Aorta (tissue), 5 donors: Measurements from ENCODE around the gene PPP1R1B. TPM values are rescaled to one million over a fixed set of nuclear protein-coding genes. Genes with fewer than 3 reads are reported as not detected.
A peak's percentile ranks its signal among the peaks of the same experiment; 100 is the strongest.

Experiments
- ATAC-seq: fragments of 200-7000 bp; cut with Tn5 transposase; one replicate; pipeline ENCODE4 v1.9.1; 2022; ENCODE audit warnings: moderate library complexity; ENCODE audit not compliant: low FRiP score
- DNase-seq, 2 donors: peaks; one replicate each; pipeline ENCODE4 v3.0.0-alpha.2; 2020
- H3K27ac ChIP-seq, 2 donors: one replicate each; pipeline ENCODE4 v1.5.1; 2013; ENCODE audit warnings: low read length in 2 of 2, mild to moderate bottlenecking in 2 of 2, moderate library complexity in 2 of 2, control low read depth in 1 of 2, inconsistent platforms in 1 of 2, low read depth in 1 of 2
- H3K27me3 ChIP-seq, 2 donors: one replicate each; pipeline ENCODE4 v1.6.1; 2013; ENCODE audit warnings: control low read depth in 1 of 2, low read length in 1 of 2, mild to moderate bottlenecking in 1 of 2, moderate library complexity in 1 of 2; ENCODE audit not compliant: insufficient read depth in 2 of 2, control insufficient read depth in 1 of 2
- H3K36me3 ChIP-seq, 2 donors: one replicate each; pipeline ENCODE4 v1.6.1; 2013; ENCODE audit warnings: control low read depth in 1 of 2, low read length in 1 of 2, mild to moderate bottlenecking in 1 of 2; ENCODE audit not compliant: insufficient read depth in 2 of 2, control insufficient read depth in 1 of 2
- H3K4me1 ChIP-seq, 2 donors: one replicate each; pipeline ENCODE4 v1.6.1; 2013; ENCODE audit warnings: low read length in 2 of 2, control low read depth in 1 of 2, mild to moderate bottlenecking in 1 of 2, moderate library complexity in 1 of 2; ENCODE audit not compliant: insufficient read depth in 2 of 2, control insufficient read depth in 1 of 2
- H3K4me3 ChIP-seq, 2 donors: one replicate each; pipeline ENCODE4 v1.5.1; 2013; ENCODE audit warnings: low read length in 2 of 2, control low read depth in 1 of 2, mild to moderate bottlenecking in 1 of 2
- H3K9me3 ChIP-seq: one replicate; pipeline ENCODE4 v1.6.1; 2013; ENCODE audit warnings: mild to moderate bottlenecking, low read length; ENCODE audit not compliant: control insufficient read depth
- WGBS, 2 donors: extraction: QIAGEN DNeasy Blood & Tissue Kit; methylation state at CpG; one replicate each; pipeline ENCODE4 v1.1.7; 2013; 5-methylcytosine and 5-hydroxymethylcytosine counted together
- intact Hi-C, 2 donors: fragments of 100-400 bp; cut with DNase I; formaldehyde crosslinking; loops; one replicate each; pipeline versions ENCODE4 v1.14.2 to v1.15.0; 2022
- polyA plus RNA-seq, 2 donors: library from polyadenylated mRNA; stranded (reverse); fragments of 200-250 nt; gene quantifications; one replicate each; pipeline ENCODE4 v1.2.3, GENCODE V29; 2013
- total RNA-seq, 2 donors: library from RNA; stranded (reverse); fragmentation: NEBNext Ultra II Directional; extraction: Animal tissue kit (Norgen Biotek cat#: 25700); gene quantifications; one replicate each; pipeline ENCODE4 v1.2.1, GENCODE V29; 2021
- donor health status: healthy with polysubstance abuse.
- donor health status: Bipolar disorder and iron deficiency.
- donor health status: DM: no; HTN: no; CAD: no.
- donor health status: DM: no; HTN: no; CAD: no.
- donor health status: DM: yes; HTN: yes; CAD: no.

PPP1R1B gene
- total and polyA plus RNA-seq, 4 donors: 1.0 to 13.5 (median 2.5) TPM; not detected in 1

DNA sequence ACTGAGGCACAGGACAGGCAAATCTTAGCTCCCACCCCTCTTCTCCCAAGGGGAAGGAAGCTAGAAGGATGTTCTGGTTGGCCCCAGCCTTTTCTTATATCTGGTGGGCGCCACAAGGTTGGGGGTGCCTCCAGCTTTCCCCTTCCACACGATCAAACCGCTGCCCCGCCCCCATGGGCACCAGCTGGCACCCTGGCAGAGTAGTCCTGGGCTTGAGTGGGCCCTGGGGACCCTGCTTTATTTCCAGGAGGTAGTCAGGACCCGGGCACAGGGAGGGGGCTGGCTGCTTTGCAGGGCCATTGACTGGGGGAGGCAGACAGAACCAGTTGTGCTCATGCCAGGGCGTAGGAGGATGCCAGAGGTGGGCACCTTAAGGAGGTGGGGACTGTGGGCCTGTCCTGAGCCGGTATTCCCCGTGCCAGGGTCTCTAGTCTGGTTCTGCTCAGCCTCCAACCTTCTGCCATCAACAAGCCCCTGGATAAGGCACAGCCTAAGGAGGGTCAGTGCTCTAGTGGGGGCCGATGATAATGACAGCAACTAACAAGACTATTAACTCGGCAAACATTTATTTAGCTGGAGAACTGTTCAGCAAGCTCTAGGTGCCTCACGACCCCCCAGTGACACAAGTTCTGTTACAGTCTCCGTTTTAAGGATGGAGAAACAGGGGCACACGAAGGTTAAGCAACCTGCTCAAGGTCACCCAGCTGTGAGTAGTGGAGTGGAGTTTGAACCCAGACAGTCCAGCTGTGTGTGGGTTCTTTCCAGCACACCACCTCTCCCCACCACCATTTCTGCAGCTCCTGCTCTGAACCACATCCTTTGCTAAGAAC, 7.6 kb upstream of the PPP1R1B start:
- Histone ChIP-seq H3K9me3 (no peaks in the 10 kb centered on the region), H3K4me1 (no peaks in the 10 kb centered on the region), H3K27ac (no peak overlapping the region), H3K4me3 (no peak overlapping the region), H3K27me3 (no peaks in the 10 kb centered on the region), H3K36me3 (no peaks in the 10 kb centered on the region)
- intact Hi-C loops: loop anchor here in 1 of 2 donors (1.0 kb wide), 1 partner anchor 135 kb away; no protein-coding TSS in a partner anchor
- ATAC-seq (no peak), DNase-seq (no peak)
- WGBS, 2 donors: 55 to 60% methylated on average over 13 of the region's 13 CpGs

DNA sequence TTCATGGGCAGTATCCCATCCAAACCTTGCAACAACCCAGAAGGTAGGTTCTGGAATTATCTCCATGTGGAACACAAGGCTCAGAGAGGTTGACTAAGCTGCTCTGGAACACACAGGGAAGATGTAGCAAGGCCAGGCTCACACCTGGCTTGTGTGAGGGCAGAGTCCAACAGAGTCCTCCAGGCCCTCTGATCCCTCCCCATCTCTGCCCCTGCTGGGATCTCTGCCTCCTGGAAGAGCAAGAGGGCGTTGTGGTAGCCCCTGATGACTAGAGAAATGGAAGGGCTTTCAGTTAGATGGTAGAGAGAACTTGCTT, 7.0 kb upstream of the PPP1R1B start:
- no peak for DNase-seq
- H3K9me3 ChIP-seq: no peaks in the 10 kb centered on the region
- intact Hi-C loops: loop anchor here (5.0 kb wide), 2 partner anchors 53 to 113 kb away; partner anchors contain the start of gene MIEN1 (in 2 of the 2)
- H3K4me3 ChIP-seq: no peak overlapping the region
- no peak for ATAC-seq
- H3K4me1 ChIP-seq: no peaks in the 10 kb centered on the region
- WGBS, 2 donors: 69 to 78% methylated on average over 1 of the region's 1 CpG
- no peaks in the 10 kb centered on the region for H3K36me3 ChIP-seq
- no peaks in the 10 kb centered on the region for H3K27me3 ChIP-seq
- no peak overlapping the region for H3K27ac ChIP-seq

DNA sequence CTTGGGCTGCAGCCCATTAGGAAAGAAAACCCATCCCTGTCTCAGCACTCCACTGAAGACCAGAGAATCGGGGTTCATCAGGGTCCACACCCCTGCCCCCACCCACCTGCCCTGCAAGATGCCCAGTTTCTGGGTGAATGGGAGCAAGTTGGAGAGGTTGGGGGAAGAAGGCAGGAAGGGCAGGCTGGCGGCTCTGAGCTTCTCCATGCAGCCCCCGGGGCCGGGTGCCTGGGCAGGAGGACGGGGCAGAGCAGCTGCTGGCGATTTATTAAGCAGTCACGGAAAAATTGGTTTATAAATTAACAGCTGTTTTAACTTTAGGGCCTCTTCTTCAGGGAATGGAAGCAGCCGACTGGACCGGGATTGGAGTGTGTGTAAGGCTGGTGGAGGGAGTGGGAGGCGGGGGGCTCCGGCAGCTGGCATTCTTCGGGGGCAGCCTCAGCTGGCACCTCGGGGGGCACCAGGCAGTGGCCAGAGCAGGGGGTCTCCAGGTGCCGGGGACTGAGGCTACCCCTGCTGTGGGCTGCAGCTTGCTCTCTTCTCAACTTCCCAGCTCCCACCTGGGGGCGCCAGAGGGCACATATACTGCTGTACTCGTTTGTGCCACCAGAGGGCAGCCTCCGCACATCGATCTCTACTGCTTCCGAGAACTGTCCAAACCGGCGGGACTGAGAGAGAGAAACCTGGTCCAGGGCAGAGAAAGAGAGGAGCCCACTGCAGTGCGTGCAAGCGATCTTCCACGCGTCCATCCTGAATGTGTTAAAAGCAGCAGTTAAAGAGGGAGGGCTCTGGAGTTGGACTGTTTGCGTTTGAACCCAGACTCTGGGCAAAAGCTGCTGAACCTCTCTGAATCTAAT, 5.0 kb upstream of the PPP1R1B start:
- intact Hi-C loops: loop anchor here (2.0 to 5.0 kb wide), 4 partner anchors 45 to 135 kb away; partner anchors contain the start of gene MIEN1 (in 2 of the 2)
- Histone ChIP-seq H3K4me1 (no peaks in the 10 kb centered on the region), H3K36me3 (no peaks in the 10 kb centered on the region), H3K27me3 (no peaks in the 10 kb centered on the region), H3K9me3 (no peaks in the 10 kb centered on the region), H3K4me3 (no peak overlapping the region), H3K27ac (no peak overlapping the region)
- peak; percentile 85 to 94 for DNase-seq
- peak; percentile 90 for ATAC-seq
- WGBS, 2 donors: 12% methylated on average over 22 to 26 of the region's 26 CpGs

GRCh38 chr17:39622380-39623006, 4.3 kb upstream of the PPP1R1B start:
- ATAC-seq: no peak
- intact Hi-C loops: loop anchor here (1.0 to 5.0 kb wide), 6 partner anchors 44 to 134 kb away; partner anchors contain the start of gene MIEN1 (in 2 of the 2)
- no peak overlapping the region for H3K4me3 ChIP-seq

DNA sequence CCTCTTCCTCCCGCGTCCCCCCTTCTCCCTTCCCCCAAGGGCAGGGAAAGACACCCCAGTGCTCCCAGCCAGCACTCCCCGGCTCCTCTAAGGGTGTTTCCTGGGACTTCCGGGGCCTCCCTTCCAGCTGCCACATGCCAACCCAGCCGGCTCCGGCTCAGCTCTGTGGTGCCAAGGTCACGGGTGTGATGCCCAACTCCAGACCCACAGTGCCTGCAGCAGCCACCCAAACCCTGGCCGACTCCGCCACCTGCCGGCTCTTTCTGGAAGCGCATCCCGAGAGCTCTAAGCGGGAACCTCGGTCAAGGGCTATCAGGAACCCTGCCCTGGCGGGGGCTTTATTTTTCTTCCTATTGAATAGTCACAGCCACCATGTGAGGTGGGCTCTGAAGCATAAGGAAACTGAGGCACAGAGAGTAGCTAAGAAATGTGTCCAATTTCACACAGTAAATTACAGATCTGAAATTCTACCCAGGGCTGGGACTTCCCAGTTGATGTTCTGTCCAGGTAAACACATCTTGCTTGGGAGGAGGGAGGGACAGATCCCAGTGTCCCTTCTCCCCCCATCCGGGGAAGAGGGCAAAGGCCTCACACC, 3.3 kb upstream of the PPP1R1B start:
- Histone ChIP-seq H3K4me3 (no peak overlapping the region), H3K27me3 (no peaks in the 10 kb centered on the region), H3K4me1 (no peaks in the 10 kb centered on the region), H3K27ac (no peak overlapping the region), H3K9me3 (no peaks in the 10 kb centered on the region), H3K36me3 (no peaks in the 10 kb centered on the region)
- 0 to 3% methylated on average over 15 to 16 of the region's 16 CpGs for WGBS, 2 donors
- intact Hi-C loops: loop anchor here (1.0 to 5.0 kb wide), 6 partner anchors 43 to 133 kb away; partner anchors contain the start of gene MIEN1 (in 2 of the 2)
- DNase-seq (peak; percentile 92 to 96), ATAC-seq (peak; percentile 84)

More at GRCh38 chr17:39622380-39623006, 4.3 kb upstream of the PPP1R1B start:
- Histone ChIP-seq H3K27ac (no peak overlapping the region), H3K9me3 (no peaks in the 10 kb centered on the region), H3K27me3 (no peaks in the 10 kb centered on the region), H3K36me3 (no peaks in the 10 kb centered on the region), H3K4me1 (no peaks in the 10 kb centered on the region)
- WGBS, 2 donors: 53 to 54% methylated on average over 16 of the region's 16 CpGs
- no peak for DNase-seq

GRCh38 chr17:39624313-39624712, 2.4 kb upstream of the PPP1R1B start:
- ATAC-seq (no peak), DNase-seq (no peak)
- Histone ChIP-seq H3K4me1 (no peaks in the 10 kb centered on the region), H3K27ac (no peak overlapping the region), H3K4me3 (no peak overlapping the region), H3K9me3 (no peaks in the 10 kb centered on the region), H3K36me3 (no peaks in the 10 kb centered on the region), H3K27me3 (no peaks in the 10 kb centered on the region)
- intact Hi-C loops: loop anchor here (5.0 kb wide), 2 partner anchors 48 to 108 kb away; partner anchors contain the start of gene MIEN1 (in 2 of the 2)
- 71 to 75% methylated on average over 8 of the region's 8 CpGs for WGBS, 2 donors

DNA sequence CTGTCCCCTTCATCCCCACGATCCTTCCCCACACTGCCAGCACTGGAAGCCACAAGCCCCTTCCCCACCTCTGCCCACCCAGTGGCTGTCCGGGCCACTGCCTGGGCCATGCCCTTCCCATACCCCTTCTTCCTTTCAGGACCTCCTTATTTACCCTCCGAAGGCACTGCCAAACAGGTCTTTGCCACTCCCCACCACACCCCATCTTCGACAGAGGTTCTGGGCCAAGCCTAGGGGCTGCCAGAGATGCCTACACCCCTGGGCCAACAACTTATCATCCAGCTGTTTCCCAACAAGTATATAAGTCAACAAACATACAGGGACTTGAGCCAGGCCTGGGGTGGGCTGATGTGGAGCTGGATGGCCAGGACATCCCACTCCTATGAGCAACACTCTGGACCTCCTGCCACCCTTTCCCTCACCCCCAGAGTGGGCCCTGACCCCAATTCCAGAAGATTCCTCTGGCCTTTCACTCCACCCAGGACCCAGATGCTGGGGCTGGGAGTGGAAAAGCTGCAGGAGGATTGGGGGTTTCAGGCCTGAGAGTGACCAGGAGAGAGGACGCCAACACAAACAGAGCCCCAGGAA, 1.5 kb upstream of the PPP1R1B start:
- 63 to 77% methylated on average over 4 to 5 of the region's 5 CpGs for WGBS, 2 donors
- no peaks in the 10 kb centered on the region for H3K4me1 ChIP-seq
- DNase-seq (no peak), ATAC-seq (no peak)
- no peak overlapping the region for H3K4me3 ChIP-seq
- intact Hi-C loops: no loop called here
- no peaks in the 10 kb centered on the region for H3K36me3 ChIP-seq
- H3K27me3 ChIP-seq: no peaks in the 10 kb centered on the region
- no peak overlapping the region for H3K27ac ChIP-seq
- H3K9me3 ChIP-seq: no peaks in the 10 kb centered on the region
